K562 (cell line): ENCODE results near the gene H3-3A. TPM values are rescaled to one million over a fixed set of nuclear protein-coding genes. Genes with fewer than 3 reads are reported as not detected.
A peak's percentile ranks its signal among the peaks of the same experiment; 100 is the strongest.

ENCODE experiments used
- ATF1 ChIP-seq, 2 experiments: fragments of 450-650 bp in 1 of 2; IDR thresholded peaks; 2 replicates each; pipeline ENCODE4 v1.6.1; 2016; ENCODE audit warnings: missing compliant biosample characterization in 1 of 2, missing genetic modification characterization in 1 of 2
- BCLAF1 ChIP-seq, 2 experiments: fragments of 450-650 bp in 1 of 2; IDR thresholded peaks; 2 replicates each; pipeline ENCODE4 v1.6.1; 2011 to 2017; ENCODE audit warnings: low read depth in 2 of 2, antibody characterized with exemption in 1 of 2, borderline replicate concordance in 1 of 2, low read length in 1 of 2, mild to moderate bottlenecking in 1 of 2, mixed read lengths in 1 of 2; ENCODE audit not compliant: control insufficient read depth in 1 of 2
- CEBPB ChIP-seq: fragments of 450-650 bp; IDR thresholded peaks from 2 replicates; pipeline ENCODE4 v1.6.1; 2016; ENCODE audit warnings: missing genetic modification characterization, missing compliant biosample characterization
- E4F1 ChIP-seq: fragments of 250-450 bp; sonication (Bioruptor Pico); IDR thresholded peaks from 2 replicates; pipeline ENCODE4 v1.5.0; 2021; ENCODE audit warnings: mild to moderate bottlenecking, borderline replicate concordance
- HEY1 ChIP-seq: fragments of 250-450 bp; sonication (Bioruptor Pico); IDR thresholded peaks from 2 replicates; pipeline ENCODE4 v1.5.0; 2020; ENCODE audit warnings: mild to moderate bottlenecking, moderate library complexity, borderline replicate concordance
- L3MBTL2 ChIP-seq: fragments of 450-650 bp; IDR thresholded peaks from 2 replicates; pipeline ENCODE4 v1.6.1; 2016; ENCODE audit warnings: mild to moderate bottlenecking, moderate library complexity
- MBD2 ChIP-seq: sonication (generic); IDR thresholded peaks from 2 replicates; pipeline ENCODE4 v1.6.1; 2016; ENCODE audit warnings: low read depth, borderline replicate concordance
- NR4A1 ChIP-seq, 2 experiments: fragments of 250-450 bp in 1 of 2; fragments of 450-650 bp in 1 of 2; sonication (Bioruptor Pico) in 1 of 2; IDR thresholded peaks; 2 replicates each; pipeline versions ENCODE4 v1.4.0 to v1.6.1; 2016 to 2020; ENCODE audit warnings: mild to moderate bottlenecking in 2 of 2, missing compliant biosample characterization in 1 of 2, missing genetic modification characterization in 1 of 2, moderate library complexity in 1 of 2
- OTX1 ChIP-seq: fragments of 450-650 bp; formaldehyde crosslinking; IDR thresholded peaks from 2 replicates; pipeline ENCODE4 v1.4.0; 2022; ENCODE audit warnings: mild to moderate bottlenecking
- RBM25 ChIP-seq: fragments of 200-400 bp; formaldehyde crosslinking; IDR thresholded peaks from 2 replicates; pipeline ENCODE4 v1.6.1; 2018; ENCODE audit warnings: low read length, low read depth, moderate library complexity; ENCODE audit not compliant: severe bottlenecking
- SMAD4 ChIP-seq: fragments of 250-450 bp; sonication (Bioruptor Pico); conservative IDR thresholded peaks from 2 replicates; pipeline ENCODE4 v1.8.0; 2021; ENCODE audit warnings: inconsistent platforms, mild to moderate bottlenecking, moderate library complexity
- SRF ChIP-seq, 2 experiments: fragments of 250-450, 450-650 bp in 1 of 2; sonication (Bioruptor Pico) in 1 of 2; sonication (generic) in 1 of 2; formaldehyde crosslinking; IDR thresholded peaks; 2 replicates each; pipeline versions ENCODE4 v1.5.0 to v1.5.1; 2020 to 2022; ENCODE audit warnings: mild to moderate bottlenecking in 1 of 2, missing genetic modification reagents in 1 of 2
- TEAD4 ChIP-seq, 2 experiments: sonication (generic) in 1 of 2; formaldehyde crosslinking in 1 of 2; IDR thresholded peaks; 2 replicates each; pipeline versions ENCODE4 v1.6.1 to v1.8.0; 2012 to 2022; ENCODE audit warnings: borderline replicate concordance in 1 of 2, inconsistent platforms in 1 of 2, low read length in 1 of 2, mild to moderate bottlenecking in 1 of 2, missing genetic modification reagents in 1 of 2
- ZBED1 ChIP-seq: IDR thresholded peaks from 2 replicates; pipeline ENCODE4 v1.6.1; 2014
- ZKSCAN3 ChIP-seq: fragments of 250-450 bp; sonication (Bioruptor Pico); IDR thresholded peaks from 2 replicates; pipeline ENCODE4 v1.4.0; 2020
- ZNF217 ChIP-seq: sonication (generic); formaldehyde crosslinking; IDR thresholded peaks from 2 replicates; pipeline ENCODE4 v1.8.0; 2022; ENCODE audit warnings: mild to moderate bottlenecking, missing genetic modification reagents
- ZNF384 ChIP-seq: IDR thresholded peaks from 2 replicates; pipeline ENCODE4 v1.6.1; 2012; ENCODE audit warnings: low read depth, low read length, improper control_type of control experiment
- ZNF699 ChIP-seq: fragments of 250-450 bp; sonication (Bioruptor Pico); IDR thresholded peaks from 2 replicates; pipeline ENCODE4 v1.8.0; 2021; ENCODE audit warnings: mild to moderate bottlenecking, moderate library complexity; ENCODE audit not compliant: insufficient replicate concordance
- polyA plus RNA-seq, 8 experiments: library from polyadenylated mRNA; depleted of rRNA in 4 of 8; stranded (reverse) in 5 of 8; unstranded in 3 of 8; fragments of >200 nt; fragmentation: Nextera tagmentation in 2 of 8; fragmentation: Illumina TruSeq in 1 of 8; extraction: Ambion mirVana in 2 of 8; extraction: Trizol in 1 of 8; gene quantifications; 2 replicates each; pipeline versions ENCODE4 v1.2.1 to v1.2.3, GENCODE V29; 2011 to 2014; ENCODE audit warnings: inconsistent platforms in 1 of 8, missing spikeins in 1 of 8
- total RNA-seq, 7 experiments: library from RNA; depleted of rRNA in 6 of 7; stranded (reverse); fragments of >200 nt in 6 of 7; fragmentation: Illumina TruSeq in 2 of 7; extraction: Trizol in 2 of 7; gene quantifications; 2 replicates each; pipeline versions ENCODE4 v1.2.1 to v1.2.3, GENCODE V29; 2011 to 2021; ENCODE audit warnings: low replicate concordance in 1 of 7
- TF ChIP-seq, protein P1 (sequence below), 3 experiments: IDR thresholded peaks in 2 of 3; conservative IDR thresholded peaks in 1 of 3; 2 replicates each; pipeline ENCODE4 v1.5.1; 2011 to 2012; ENCODE audit warnings: low read length in 3 of 3, mild to moderate bottlenecking in 3 of 3, control low read depth in 2 of 3, improper control_type of control experiment in 1 of 3, inconsistent platforms in 1 of 3, low read depth in 1 of 3, mixed read lengths in 1 of 3, moderate library complexity in 1 of 3; ENCODE audit not compliant: insufficient read depth in 2 of 3

Gene H3-3A
- total and polyA plus RNA-seq, 9 of the 15 experiments (the other 6 are each of a cell fraction or from before 2014, with no cell fraction given): 426 to 1,083 (median 591) TPM

DNA sequence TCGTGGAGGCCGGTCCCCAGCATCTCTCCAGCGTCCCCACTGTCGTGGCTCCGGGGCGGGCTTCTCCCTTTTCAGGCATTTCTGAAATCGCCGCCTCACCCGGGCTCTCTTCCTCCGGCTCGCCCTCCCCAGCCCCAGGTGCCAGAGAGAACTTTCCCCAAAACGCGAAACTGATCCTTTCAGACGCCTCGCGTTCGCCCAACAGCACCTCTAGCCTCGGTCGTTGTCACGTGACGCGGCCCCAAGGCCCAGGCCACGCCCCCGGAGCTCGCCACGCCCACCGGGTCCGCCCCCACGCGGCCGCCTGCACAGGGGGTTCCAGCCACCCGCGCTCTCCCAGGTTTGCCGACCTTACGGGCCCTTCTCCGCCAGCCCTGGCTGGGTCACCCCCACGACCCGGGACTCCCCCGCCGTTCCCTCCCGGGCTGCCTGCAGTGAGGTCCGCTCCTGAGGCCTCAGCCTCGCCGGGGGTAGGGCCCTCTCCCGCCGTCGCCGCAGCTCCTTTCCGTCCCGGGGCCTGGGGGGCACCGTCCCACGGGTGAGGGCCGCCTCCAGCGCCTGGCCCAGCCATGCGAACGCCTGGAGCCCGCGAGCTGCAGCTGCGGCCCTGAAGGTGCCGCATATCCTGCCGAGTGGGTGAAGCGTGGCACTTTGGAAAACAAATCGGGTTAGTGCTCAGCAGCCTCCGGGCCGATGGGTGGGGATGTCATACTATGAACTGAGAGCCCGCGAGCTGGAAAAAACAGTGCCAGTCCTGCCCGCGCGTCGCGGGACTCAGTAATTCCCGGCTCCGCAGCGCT lies 21.0 kb downstream of the H3-3A start (continued):
- no peak for TF ChIP-seq TEAD4 (IDR thresholded peaks at IDR 0.05; ENCODE audit: low read length)
- no peak for TF ChIP-seq TEAD4 (CRISPR knock-in tag; IDR thresholded peaks at IDR 0.05; ENCODE audit: borderline replicate concordance)
- 0 out of 2 replicates have a peak, but pooled peaks have one; percentile 65 for TF ChIP-seq HEY1 (CRISPR knock-in tag)
- TF ChIP-seq OTX1: no peak
- TF ChIP-seq BCLAF1 (IDR thresholded peaks at IDR 0.05; ENCODE audit: borderline replicate concordance in 1 of 2, control insufficient read depth in 1 of 2, low read depth in 2 of 2, low read length in 1 of 2): no peak
- no peak for TF ChIP-seq E4F1 (CRISPR knock-in tag)
- TF ChIP-seq ZKSCAN3 (CRISPR knock-in tag): no peak
- TF ChIP-seq L3MBTL2: peak; percentile 97
- TF ChIP-seq, protein P1, sequence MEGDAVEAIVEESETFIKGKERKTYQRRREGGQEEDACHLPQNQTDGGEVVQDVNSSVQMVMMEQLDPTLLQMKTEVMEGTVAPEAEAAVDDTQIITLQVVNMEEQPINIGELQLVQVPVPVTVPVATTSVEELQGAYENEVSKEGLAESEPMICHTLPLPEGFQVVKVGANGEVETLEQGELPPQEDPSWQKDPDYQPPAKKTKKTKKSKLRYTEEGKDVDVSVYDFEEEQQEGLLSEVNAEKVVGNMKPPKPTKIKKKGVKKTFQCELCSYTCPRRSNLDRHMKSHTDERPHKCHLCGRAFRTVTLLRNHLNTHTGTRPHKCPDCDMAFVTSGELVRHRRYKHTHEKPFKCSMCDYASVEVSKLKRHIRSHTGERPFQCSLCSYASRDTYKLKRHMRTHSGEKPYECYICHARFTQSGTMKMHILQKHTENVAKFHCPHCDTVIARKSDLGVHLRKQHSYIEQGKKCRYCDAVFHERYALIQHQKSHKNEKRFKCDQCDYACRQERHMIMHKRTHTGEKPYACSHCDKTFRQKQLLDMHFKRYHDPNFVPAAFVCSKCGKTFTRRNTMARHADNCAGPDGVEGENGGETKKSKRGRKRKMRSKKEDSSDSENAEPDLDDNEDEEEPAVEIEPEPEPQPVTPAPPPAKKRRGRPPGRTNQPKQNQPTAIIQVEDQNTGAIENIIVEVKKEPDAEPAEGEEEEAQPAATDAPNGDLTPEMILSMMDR (IDR thresholded peaks at IDR 0.05 in 2 of 3, conservative IDR thresholded peaks at IDR 0.05 in 1 of 3; ENCODE audit: insufficient read depth in 2 of 3, low read depth in 1 of 3, low read length in 3 of 3): no peak; a peak in 1 of 6 replicates
- TF ChIP-seq ZBED1: no peak
- peak in 1 of 2 experiments; percentile 31; a peak in 2 of 4 replicates for TF ChIP-seq SRF (CRISPR knock-in tag; IDR thresholded peaks at IDR 0.05)
- no peak for TF ChIP-seq ATF1 (CRISPR knock-in tag; IDR thresholded peaks at IDR 0.05)
- peak; percentile 77 for TF ChIP-seq ATF1 (tag; IDR thresholded peaks at IDR 0.05)
- no peak for TF ChIP-seq CEBPB (tag)
- TF ChIP-seq ZNF699 (CRISPR knock-in tag): no peak
- TF ChIP-seq SMAD4 (CRISPR knock-in tag): peak; percentile 39; the same call in 1 of the 2 replicates
- TF ChIP-seq ZNF384: no peak
- TF ChIP-seq ZNF217 (CRISPR knock-in tag): no peak
- TF ChIP-seq MBD2: no peak
- TF ChIP-seq RBM25: no peak
- TF ChIP-seq NR4A1 (CRISPR knock-in tag; IDR thresholded peaks at IDR 0.05): no peak
- 0 out of 2 replicates have a peak, but pooled peaks have one; percentile 32 for TF ChIP-seq NR4A1 (tag; IDR thresholded peaks at IDR 0.05)
